H9 (cell line): Measurements from ENCODE around the gene LRR1. TPM values are rescaled to one million over a fixed set of nuclear protein-coding genes. Genes with fewer than 3 reads are reported as not detected.

Experiments
- DNase-seq: peaks from one replicate; pipeline ENCODE4 v3.0.0-alpha.2; 2017
- H2AFZ ChIP-seq: one replicate; pipeline ENCODE4 v1.6.1; 2013; ENCODE audit warnings: mild to moderate bottlenecking, low read length, control low read depth, moderate library complexity
- H2AK5ac ChIP-seq: 2 replicates; pipeline ENCODE4 v1.6.1; 2013; ENCODE audit warnings: low read length, control low read depth, mixed read lengths; ENCODE audit not compliant: insufficient read length
- H2BK120ac ChIP-seq: one replicate; pipeline ENCODE4 v1.6.1; 2013; ENCODE audit warnings: low read depth, mild to moderate bottlenecking, low read length, control low read depth, inconsistent platforms; ENCODE audit not compliant: poor library complexity, severe bottlenecking
- H2BK12ac ChIP-seq: 2 replicates; pipeline ENCODE4 v1.6.1; 2013; ENCODE audit warnings: low read length, control low read depth, mixed read lengths, low read depth; ENCODE audit not compliant: insufficient read length
- H2BK15ac ChIP-seq: 2 replicates; pipeline ENCODE4 v1.6.1; 2013; ENCODE audit warnings: low read depth, low read length, control low read depth
- H2BK20ac ChIP-seq: one replicate; pipeline ENCODE4 v1.6.1; 2013; ENCODE audit warnings: low read depth, mild to moderate bottlenecking, low read length, control low read depth, inconsistent platforms; ENCODE audit not compliant: poor library complexity, severe bottlenecking
- H2BK5ac ChIP-seq: 2 replicates; pipeline ENCODE4 v1.6.1; 2013; ENCODE audit warnings: low read length, control low read depth, mixed read lengths; ENCODE audit not compliant: insufficient read length
- H3K14ac ChIP-seq: 2 replicates; pipeline ENCODE4 v1.6.1; 2013; ENCODE audit warnings: low read length, control low read depth; ENCODE audit not compliant: insufficient read depth
- H3K18ac ChIP-seq: 2 replicates; pipeline ENCODE4 v1.6.1; 2013; ENCODE audit warnings: low read depth, mild to moderate bottlenecking, mixed read lengths, low read length, control low read depth; ENCODE audit not compliant: insufficient read length
- H3K23ac ChIP-seq: 2 replicates; pipeline ENCODE4 v1.6.1; 2013; ENCODE audit warnings: low read length, control low read depth, mixed read lengths, low read depth; ENCODE audit not compliant: insufficient read length
- H3K23me2 ChIP-seq: 2 replicates; pipeline ENCODE4 v1.6.1; 2013; ENCODE audit warnings: low read depth, mild to moderate bottlenecking, mixed read lengths, low read length, control low read depth; ENCODE audit not compliant: insufficient read length, poor library complexity, severe bottlenecking
- H3K27ac ChIP-seq: 2 replicates; pipeline ENCODE4 v1.5.1; 2013; ENCODE audit warnings: low read length, control low read depth, mixed read lengths, low read depth; ENCODE audit not compliant: insufficient read length
- H3K27me3 ChIP-seq: 2 replicates; pipeline ENCODE4 v1.6.1; 2013; ENCODE audit warnings: low read length, control low read depth, inconsistent platforms; ENCODE audit not compliant: insufficient read depth
- H3K4ac ChIP-seq: 2 replicates; pipeline ENCODE4 v1.6.1; 2013; ENCODE audit warnings: low read depth, mild to moderate bottlenecking, control low read depth, inconsistent platforms, low read length, moderate library complexity
- H3K4me1 ChIP-seq: 2 replicates; pipeline ENCODE4 v1.6.1; 2013; ENCODE audit warnings: low read length, control low read depth, inconsistent platforms; ENCODE audit not compliant: insufficient read depth
- H3K4me2 ChIP-seq: 2 replicates; pipeline ENCODE4 v1.6.1; 2013; ENCODE audit warnings: low read length, control low read depth, mixed read lengths; ENCODE audit not compliant: insufficient read length, insufficient read depth
- H3K56ac ChIP-seq: 2 replicates; pipeline ENCODE4 v1.6.1; 2013; ENCODE audit warnings: low read depth, mild to moderate bottlenecking, mixed read lengths, low read length, control low read depth; ENCODE audit not compliant: insufficient read length
- H3K79me1 ChIP-seq: 2 replicates; pipeline ENCODE4 v1.6.1; 2013; ENCODE audit warnings: low read depth, mild to moderate bottlenecking, moderate library complexity, low read length, control low read depth, inconsistent platforms; ENCODE audit not compliant: insufficient read depth, poor library complexity, severe bottlenecking
- H3K79me2 ChIP-seq: 2 replicates; pipeline ENCODE4 v1.6.1; 2013; ENCODE audit warnings: low read length, control low read depth, inconsistent platforms; ENCODE audit not compliant: insufficient read depth
- H3K9ac ChIP-seq: 2 replicates; pipeline ENCODE4 v1.6.1; 2013; ENCODE audit warnings: low read length, control low read depth, mixed read lengths; ENCODE audit not compliant: insufficient read length; ENCODE audit errors: extremely low read depth
- H3K9me3 ChIP-seq: one replicate; pipeline ENCODE4 v1.6.1; 2013; ENCODE audit warnings: low read depth, low read length, inconsistent platforms; ENCODE audit not compliant: control insufficient read depth
- H3T11ph ChIP-seq: one replicate; pipeline ENCODE4 v1.6.1; 2013; ENCODE audit warnings: mild to moderate bottlenecking, low read length, control low read depth, inconsistent platforms
- H4K20me1 ChIP-seq: one replicate; pipeline ENCODE4 v1.6.1; 2013; ENCODE audit not compliant: control insufficient read depth, insufficient read length, insufficient read depth
- H4K5ac ChIP-seq: 2 replicates; pipeline ENCODE4 v1.6.1; 2013; ENCODE audit warnings: low read depth, mild to moderate bottlenecking, mixed read lengths, low read length, control low read depth; ENCODE audit not compliant: insufficient read length
- H4K8ac ChIP-seq: replicated peaks from 2 replicates; pipeline ENCODE4 v1.6.1; 2013; ENCODE audit warnings: low read length, control low read depth, mixed read lengths, low read depth; ENCODE audit not compliant: insufficient read length
- H4K91ac ChIP-seq: 2 replicates; pipeline ENCODE4 v1.6.1; 2013; ENCODE audit warnings: low read depth, mild to moderate bottlenecking, moderate library complexity, mixed read lengths, low read length, control low read depth; ENCODE audit not compliant: insufficient read length
- H3K27ac Mint-ChIP-seq, 3 experiments: 2 replicates in 2 of 3; 3 replicates in 1 of 3; pipeline ENCODE4 v1.8.0; 2020 to 2021; ENCODE audit warnings: mixed read lengths in 3 of 3, mild to moderate bottlenecking in 1 of 3, moderate library complexity in 1 of 3
- H3K27me3 Mint-ChIP-seq: 2 replicates; pipeline ENCODE4 v1.8.0; 2021; ENCODE audit warnings: low read depth, mild to moderate bottlenecking, moderate library complexity, mixed read lengths
- H3K36me3 Mint-ChIP-seq, 3 experiments: 2 replicates in 2 of 3; 3 replicates in 1 of 3; pipeline ENCODE4 v1.8.0; 2020 to 2021; ENCODE audit warnings: low read depth in 3 of 3, mixed read lengths in 3 of 3; ENCODE audit not compliant: insufficient read depth in 1 of 3
- H3K4me1 Mint-ChIP-seq, 2 experiments: 2 replicates each; pipeline ENCODE4 v1.8.0; 2020; ENCODE audit warnings: mixed read lengths in 2 of 2
- H3K4me3 Mint-ChIP-seq, 2 experiments: 2 replicates in 1 of 2; 3 replicates in 1 of 2; pipeline ENCODE4 v1.8.0; 2020 to 2021; ENCODE audit warnings: mild to moderate bottlenecking in 2 of 2, mixed read lengths in 2 of 2, moderate library complexity in 1 of 2
- H3K9me3 Mint-ChIP-seq, 2 experiments: 2 replicates in 1 of 2; 3 replicates in 1 of 2; pipeline ENCODE4 v1.8.0; 2020; ENCODE audit warnings: mild to moderate bottlenecking in 2 of 2, mixed read lengths in 2 of 2, moderate library complexity in 1 of 2
- WGBS: extraction: QIAGEN DNeasy Blood & Tissue Kit; methylation state at CpG from one replicate; pipeline ENCODE4 v1.1.7; 2013; ENCODE audit warnings: missing lambda C conversion rate, low lambda C conversion rate, mixed read lengths; ENCODE audit not compliant: insufficient read length; ENCODE audit errors: extremely low coverage; 5-methylcytosine and 5-hydroxymethylcytosine counted together
- total RNA-seq: library from RNA; stranded (reverse); gene quantifications from 2 replicates; pipeline ENCODE4 v1.2.1, GENCODE V29; 2021
- TF ChIP-seq, protein P1 (sequence below): fragments of 200-600 bp; sonication (generic); conservative IDR thresholded peaks from 3 replicates; pipeline ENCODE4 v1.8.0; 2021; ENCODE audit warnings: antibody characterized with exemption, mild to moderate bottlenecking

The LRR1 gene
- total RNA-seq, 1 experiment from 2014 or later: 38.6 TPM

- H3K9me3 Mint-ChIP-seq: peaks cover 15 to 20% of the 10 kb centered on the region in 2 experiments; a peak in 3 of 5 replicates
- Histone ChIP-seq H2BK12ac (no peak overlapping the region), H3K4me2 (no peak overlapping the region)
Observed at GRCh38 chr14:49551569-49551968, 47.2 kb upstream of the LRR1 start.

More at GRCh38 chr14:49551569-49551968, 47.2 kb upstream of the LRR1 start:
- no peak overlapping the region for H2BK20ac ChIP-seq
- no peaks in the 10 kb centered on the region for H3K27me3 ChIP-seq
- no CpG with 5 or more reads among the region's 2 CpGs for WGBS
- no peak overlapping the region for H4K91ac ChIP-seq
- no peak overlapping the region for H2AK5ac ChIP-seq
- H3K14ac ChIP-seq: no peak overlapping the region
- H4K8ac ChIP-seq: no peak overlapping the region
- no peak overlapping the region for H3K23ac ChIP-seq
- H3K9me3 ChIP-seq: no peaks in the 10 kb centered on the region
- no peak overlapping the region for H3K27ac Mint-ChIP-seq
- H3K4me1 Mint-ChIP-seq: peaks cover 41 to 46% of the 10 kb centered on the region in 2 experiments
- no peak overlapping the region for H3T11ph ChIP-seq
- H3K18ac ChIP-seq: no peak overlapping the region
- H3K9ac ChIP-seq: no peak overlapping the region
- DNase-seq: no peak
- no peak overlapping the region for H2BK120ac ChIP-seq
- H3K4me1 ChIP-seq: peaks cover 6% of the 10 kb centered on the region; the same call in 1 of the 2 replicates
- no peaks in the 10 kb centered on the region for H4K20me1 ChIP-seq
- no peak overlapping the region for H3K27ac ChIP-seq
- no peak overlapping the region for H3K4ac ChIP-seq
- TF ChIP-seq, protein P1, sequence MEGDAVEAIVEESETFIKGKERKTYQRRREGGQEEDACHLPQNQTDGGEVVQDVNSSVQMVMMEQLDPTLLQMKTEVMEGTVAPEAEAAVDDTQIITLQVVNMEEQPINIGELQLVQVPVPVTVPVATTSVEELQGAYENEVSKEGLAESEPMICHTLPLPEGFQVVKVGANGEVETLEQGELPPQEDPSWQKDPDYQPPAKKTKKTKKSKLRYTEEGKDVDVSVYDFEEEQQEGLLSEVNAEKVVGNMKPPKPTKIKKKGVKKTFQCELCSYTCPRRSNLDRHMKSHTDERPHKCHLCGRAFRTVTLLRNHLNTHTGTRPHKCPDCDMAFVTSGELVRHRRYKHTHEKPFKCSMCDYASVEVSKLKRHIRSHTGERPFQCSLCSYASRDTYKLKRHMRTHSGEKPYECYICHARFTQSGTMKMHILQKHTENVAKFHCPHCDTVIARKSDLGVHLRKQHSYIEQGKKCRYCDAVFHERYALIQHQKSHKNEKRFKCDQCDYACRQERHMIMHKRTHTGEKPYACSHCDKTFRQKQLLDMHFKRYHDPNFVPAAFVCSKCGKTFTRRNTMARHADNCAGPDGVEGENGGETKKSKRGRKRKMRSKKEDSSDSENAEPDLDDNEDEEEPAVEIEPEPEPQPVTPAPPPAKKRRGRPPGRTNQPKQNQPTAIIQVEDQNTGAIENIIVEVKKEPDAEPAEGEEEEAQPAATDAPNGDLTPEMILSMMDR: no peak
- H4K5ac ChIP-seq: no peak overlapping the region
- H3K23me2 ChIP-seq: no peaks in the 10 kb centered on the region
- no peak overlapping the region for H3K4me3 Mint-ChIP-seq
- peaks cover 0 to 26% (median 13%) of the 10 kb centered on the region in 3 experiments; a peak in 5 of 7 replicates for H3K36me3 Mint-ChIP-seq
- no peaks in the 10 kb centered on the region; the same call in none of the 2 replicates for H3K27me3 Mint-ChIP-seq
- no peak overlapping the region for H2BK5ac ChIP-seq
- H3K79me1 ChIP-seq: no peaks in the 10 kb centered on the region
- no peak overlapping the region for H2AFZ ChIP-seq
- no peak overlapping the region for H2BK15ac ChIP-seq
- no peaks in the 10 kb centered on the region for H3K79me2 ChIP-seq
- H3K56ac ChIP-seq: no peak overlapping the region
